IMR-90 (cell line): Measurements from ENCODE around the gene TCF7. TPM values are rescaled to one million over a fixed set of nuclear protein-coding genes. Genes with fewer than 3 reads are reported as not detected.

Source experiments
- ATAC-seq: fragments of 200-7000 bp; cut with Tn5 transposase; 2 replicates; pipeline ENCODE4 v1.9.1; 2020; ENCODE audit warnings: low read depth, mild to moderate bottlenecking, moderate library complexity
- BruUV-seq: library from RNA; stranded (reverse); fragments of 400-500 nt; replicated peaks from 2 replicates; lab custom pipeline; 2021; lab: Mats Ljungman, UMichigan
- CTCF ChIA-PET: fragments of 300-600 bp; formaldehyde crosslinking; extraction: SDS; loops from one replicate; lab custom pipeline; 2021; ENCODE audit warnings: antibody characterized with exemption; lab: Yijun Ruan, JAX
- POLR2A ChIA-PET: fragments of 300-600 bp; sonication (Branson Sonifier 250); formaldehyde crosslinking; loops from one replicate; lab custom pipeline; 2022; ENCODE audit warnings: antibody characterized with exemption; ENCODE audit not compliant: unreplicated experiment; lab: Charles Lee
- DNase-seq: peaks from one replicate; pipeline ENCODE4 v3.0.0; 2013
- H2AFZ ChIP-seq: replicated peaks from 2 replicates; pipeline ENCODE3; 2013; ENCODE audit warnings: low read length, mild to moderate bottlenecking; ENCODE audit not compliant: poor library complexity
- H2AK5ac ChIP-seq: 2 replicates; pipeline ENCODE4 v1.6.1; 2013; ENCODE audit warnings: low read depth, low read length, inconsistent platforms
- H2AK9ac ChIP-seq: replicated peaks from 2 replicates; pipeline ENCODE3; 2013; ENCODE audit warnings: mild to moderate bottlenecking, low read depth, low read length, moderate library complexity; ENCODE audit not compliant: poor library complexity
- H2BK120ac ChIP-seq: 2 replicates; pipeline ENCODE4 v1.6.1; 2013; ENCODE audit warnings: low read depth, low read length, inconsistent platforms
- H2BK15ac ChIP-seq: 3 replicates; pipeline ENCODE4 v1.6.1; 2013; ENCODE audit warnings: low read depth, low read length, inconsistent platforms
- H2BK20ac ChIP-seq: 2 replicates; pipeline ENCODE4 v1.6.1; 2013; ENCODE audit warnings: low read depth, mild to moderate bottlenecking, inconsistent platforms, low read length, moderate library complexity
- H2BK5ac ChIP-seq: 2 replicates; pipeline ENCODE4 v1.6.1; 2013; ENCODE audit warnings: mild to moderate bottlenecking, low read depth, low read length, inconsistent platforms; ENCODE audit not compliant: poor library complexity, severe bottlenecking
- H3K14ac ChIP-seq: replicated peaks from 2 replicates; pipeline ENCODE4 v1.6.1; 2013; ENCODE audit warnings: low read depth, low read length, inconsistent platforms
- H3K18ac ChIP-seq: 2 replicates; pipeline ENCODE4 v1.6.1; 2013; ENCODE audit warnings: low read depth, low read length, control low read depth
- H3K23ac ChIP-seq: 2 replicates; pipeline ENCODE4 v1.6.1; 2013; ENCODE audit warnings: low read depth, low read length, inconsistent platforms
- H3K27ac ChIP-seq: 2 replicates; pipeline ENCODE4 v1.5.1; 2013; ENCODE audit warnings: mild to moderate bottlenecking, control low read depth, low read length; ENCODE audit not compliant: insufficient read depth
- H3K27me3 ChIP-seq: 2 replicates; pipeline ENCODE4 v1.6.1; 2013; ENCODE audit warnings: low read length; ENCODE audit not compliant: control insufficient read depth, insufficient read depth
- H3K36me3 ChIP-seq: 2 replicates; pipeline ENCODE4 v1.6.1; 2013; ENCODE audit warnings: low read length, mixed read lengths; ENCODE audit not compliant: control insufficient read depth, insufficient read depth
- H3K4ac ChIP-seq: 2 replicates; pipeline ENCODE4 v1.6.1; 2013; ENCODE audit warnings: low read depth, low read length, inconsistent platforms
- H3K4me1 ChIP-seq: 2 replicates; pipeline ENCODE4 v1.6.1; 2013; ENCODE audit warnings: low read length, mixed read lengths; ENCODE audit not compliant: control insufficient read depth, insufficient read depth
- H3K4me2 ChIP-seq: 2 replicates; pipeline ENCODE4 v1.6.1; 2013; ENCODE audit warnings: low read depth, mild to moderate bottlenecking, control low read depth, low read length, moderate library complexity
- H3K4me3 ChIP-seq: 2 replicates; pipeline ENCODE4 v1.5.1; 2013; ENCODE audit warnings: low read depth, mild to moderate bottlenecking, control low read depth, low read length, moderate library complexity; ENCODE audit not compliant: insufficient read depth
- H3K56ac ChIP-seq: 2 replicates; pipeline ENCODE4 v1.6.1; 2013; ENCODE audit warnings: low read length, inconsistent platforms; ENCODE audit not compliant: insufficient read depth; ENCODE audit errors: extremely low read depth
- H3K79me1 ChIP-seq, 2 experiments: 2 replicates each; pipeline ENCODE4 v1.6.1; 2013; ENCODE audit warnings: low read length in 2 of 2, inconsistent platforms in 1 of 2, low read depth in 1 of 2
- H3K9ac ChIP-seq: 2 replicates; pipeline ENCODE4 v1.6.1; 2013; ENCODE audit warnings: low read depth, low read length, control low read depth
- H3K9me1 ChIP-seq: 2 replicates; pipeline ENCODE4 v1.6.1; 2013; ENCODE audit warnings: low read length, inconsistent platforms; ENCODE audit not compliant: insufficient read depth
- H3K9me3 ChIP-seq: 2 replicates; pipeline ENCODE4 v1.6.1; 2013; ENCODE audit warnings: low read length; ENCODE audit not compliant: control insufficient read depth, insufficient read depth
- H4K20me1 ChIP-seq: 2 replicates; pipeline ENCODE4 v1.6.1; 2013; ENCODE audit warnings: low read length, inconsistent platforms; ENCODE audit not compliant: insufficient read depth
- H4K5ac ChIP-seq: 2 replicates; pipeline ENCODE4 v1.6.1; 2013; ENCODE audit warnings: mild to moderate bottlenecking, low read depth, low read length, control low read depth
- H4K8ac ChIP-seq, 2 experiments: 2 replicates each; pipeline ENCODE4 v1.6.1; 2013; ENCODE audit warnings: low read depth in 2 of 2, low read length in 2 of 2, control low read depth in 1 of 2, inconsistent platforms in 1 of 2
- H4K91ac ChIP-seq: 2 replicates; pipeline ENCODE4 v1.6.1; 2013; ENCODE audit warnings: low read depth, low read length, inconsistent platforms; ENCODE audit not compliant: insufficient read depth
- POLR2A ChIP-seq: IDR thresholded peaks from 2 replicates; pipeline ENCODE4 v1.6.1; 2012; ENCODE audit warnings: mild to moderate bottlenecking, low read depth, low read length
- RAD21 ChIP-seq: IDR thresholded peaks from 2 replicates; pipeline ENCODE4 v1.6.1; 2012; ENCODE audit warnings: low read length, improper control_type of control experiment
- USF2 ChIP-seq: fragments of 150-350 bp; IDR thresholded peaks from 2 replicates; pipeline ENCODE4 v1.6.1; 2017; ENCODE audit warnings: mild to moderate bottlenecking, antibody characterized with exemption, low read length, low read depth
- WGBS, 2 experiments: methylation state at CpG; one replicate each; pipeline versions ENCODE4 v1.1.5 to v1.1.7; 2013; ENCODE audit warnings: missing lambda C conversion rate in 2 of 2; ENCODE audit not compliant: insufficient read length in 1 of 2; ENCODE audit errors: extremely low coverage in 2 of 2; 5-methylcytosine and 5-hydroxymethylcytosine counted together
- dilution Hi-C: fragments of 300-500 bp; cut with HindIII; formaldehyde crosslinking; loops from one replicate; pipeline ENCODE4 v1.14.3; 2018; ENCODE audit warnings: low sequenced_read_pairs; ENCODE audit not compliant: unreplicated experiment
- in situ Hi-C: fragments of 300-500 bp; cut with MboI; formaldehyde crosslinking; loops from 3 replicates; pipeline ENCODE4 v1.14.3; 2019; ENCODE audit warnings: low sequenced_read_pairs, inconsistent platforms, mixed read lengths
- intact Hi-C: fragments of 100-400 bp; cut with micrococcal nuclease; formaldehyde crosslinking; loops from 2 replicates; pipeline ENCODE4 v1.10.0; 2022
- polyA plus RNA-seq, 3 experiments: library from polyadenylated mRNA; depleted of rRNA; stranded (reverse); fragments of >200 nt; gene quantifications; 2 replicates each; pipeline ENCODE4 v1.2.3, GENCODE V29; 2012; ENCODE audit warnings: low replicate concordance in 1 of 3
- total RNA-seq: library from RNA; depleted of rRNA; stranded (reverse); fragments of >200 nt; gene quantifications from 2 replicates; pipeline ENCODE4 v1.2.3, GENCODE V29; 2012

Gene TCF7
- total and polyA plus RNA-seq, 2 of the 4 experiments (the other 2 are of a cell fraction), result 1.3 to 3.4 TPM

- no peak overlapping the region for H3K23ac ChIP-seq
- H2AFZ ChIP-seq, result no peak overlapping the region
- H4K20me1 ChIP-seq, result no peaks in the 10 kb centered on the region
- H3K4me2 ChIP-seq, result no peak overlapping the region
- no peak overlapping the region for H3K4me3 ChIP-seq
- no peak overlapping the region for H3K14ac ChIP-seq
- DNase-seq, result no peak
- no peak overlapping the region for H2BK15ac ChIP-seq
- peaks cover 48% of the 10 kb centered on the region for H3K27me3 ChIP-seq
- no TSS peak for BruUV-seq
- H3K18ac ChIP-seq, result no peak overlapping the region
- H2BK5ac ChIP-seq, result no peak overlapping the region
- peaks cover 2% of the 10 kb centered on the region; the same call in 1 of the 2 replicates for H3K4me1 ChIP-seq
- no peak overlapping the region for H4K5ac ChIP-seq
- in situ Hi-C loops, result no loop called here
- no peak overlapping the region for H2AK9ac ChIP-seq
- H3K27ac ChIP-seq, result no peak overlapping the region
- H3K79me1 ChIP-seq, result no peaks in the 10 kb centered on the region
- no CpG with 5 or more reads among the region's 6 CpGs for WGBS, 2 experiments
- POLR2A ChIA-PET, result no interaction called here
- H3K9me3 ChIP-seq, result no peaks in the 10 kb centered on the region
- no peaks in the 10 kb centered on the region for H3K36me3 ChIP-seq
- H3K56ac ChIP-seq, result no peak overlapping the region
- H2AK5ac ChIP-seq, result no peak overlapping the region
- intact Hi-C loops, result no loop called here
- H2BK120ac ChIP-seq, result no peak overlapping the region
- no peak overlapping the region for H4K8ac ChIP-seq
- ATAC-seq, result no peak
- CTCF ChIA-PET, result interaction anchor here (1.2 kb wide), 1 partner anchor 9 kb away, joined by 3 read pairs; no protein-coding TSS in a partner anchor
- no peaks in the 10 kb centered on the region for H3K9me1 ChIP-seq
- no peak overlapping the region for H2BK20ac ChIP-seq
- TF ChIP-seq RAD21 (no peak), POLR2A (no peak), USF2 (0 out of 2 replicates have a peak, but pooled peaks have one; percentile 6)
- H4K91ac ChIP-seq, result no peak overlapping the region
- H3K4ac ChIP-seq, result no peak overlapping the region
- dilution Hi-C loops, result no loop called here
- H3K9ac ChIP-seq, result no peak overlapping the region
Measured at GRCh38 chr5:134091626-134092121, 22.8 kb upstream of the TCF7 start.
